GM10266 (cell line): Measurements from ENCODE around the gene TMEM178A.

Experiments used
- DNase-seq: peaks from one replicate; pipeline ENCODE4 v3.0.0; 2012; ENCODE audit errors: extremely low spot score
- CTCF ChIP-seq: IDR thresholded peaks from 2 replicates; pipeline ENCODE4 v1.5.1; 2012; ENCODE audit warnings: mild to moderate bottlenecking, low read depth; ENCODE audit not compliant: control insufficient read depth, insufficient read depth; ENCODE audit errors: missing control alignments

The TMEM178A gene

GRCh38 chr2:39659765-39660611 is 5.7 kb upstream of the TMEM178A start:
- DNase-seq, result no peak
- TF ChIP-seq CTCF, result no peak

- no peak for TF ChIP-seq CTCF
- no peak for DNase-seq
These were observed 5.0 kb upstream of the TMEM178A start for GRCh38 chr2:39660612-39661236.

- TF ChIP-seq CTCF, result no peak
- DNase-seq, result no peak
These were observed 3.9 kb upstream of the TMEM178A start for GRCh38 chr2:39661826-39662225.

GRCh38 chr2:39663187-39663930 is 2.4 kb upstream of the TMEM178A start:
- no peak for DNase-seq
- TF ChIP-seq CTCF, result no peak

GRCh38 chr2:39664232-39664887 is 1.4 kb upstream of the TMEM178A start:
- DNase-seq, result no peak

GRCh38 chr2:39664888-39665591 is 677 bp upstream of the TMEM178A start:
- no peak for DNase-seq
- TF ChIP-seq CTCF, result no peak

More at GRCh38 chr2:39664232-39664887, 1.4 kb upstream of the TMEM178A start:
- TF ChIP-seq CTCF, result no peak
